Neuronal stem cell (in vitro differentiated cells): ENCODE results near the gene AMZ1.
"Not testable (repeated sequence)": the region's sequence is repeated elsewhere in the genome, so short reads cannot be mapped to it uniquely, and the experiment has no call there.

Source experiments
- DNase-seq: peaks from one replicate; pipeline ENCODE4 v3.0.0-alpha.2; 2013; ENCODE audit warnings: low spot score
- H2AFZ ChIP-seq: one replicate; pipeline ENCODE4 v1.6.1; 2013; ENCODE audit warnings: mild to moderate bottlenecking, low read length, inconsistent platforms
- H2AK5ac ChIP-seq: 2 replicates; pipeline ENCODE4 v1.6.1; 2013; ENCODE audit warnings: low read depth, mild to moderate bottlenecking, inconsistent platforms, low read length, moderate library complexity, mixed read lengths
- H2BK120ac ChIP-seq: 2 replicates; pipeline ENCODE4 v1.6.1; 2013; ENCODE audit warnings: low read depth, mild to moderate bottlenecking, inconsistent platforms, low read length, moderate library complexity, mixed read lengths
- H2BK12ac ChIP-seq: one replicate; pipeline ENCODE4 v1.6.1; 2013; ENCODE audit warnings: low read length, inconsistent platforms
- H2BK15ac ChIP-seq: 2 replicates; pipeline ENCODE4 v1.6.1; 2013; ENCODE audit warnings: mild to moderate bottlenecking, low read length, inconsistent platforms, mixed read lengths
- H2BK5ac ChIP-seq: one replicate; pipeline ENCODE4 v1.6.1; 2013; ENCODE audit warnings: inconsistent platforms, mild to moderate bottlenecking, low read length, moderate library complexity
- H3K14ac ChIP-seq: one replicate; pipeline ENCODE4 v1.6.1; 2013; ENCODE audit warnings: low read length, inconsistent platforms
- H3K18ac ChIP-seq: 2 replicates; pipeline ENCODE4 v1.6.1; 2013; ENCODE audit warnings: low read length, inconsistent platforms
- H3K23ac ChIP-seq: 2 replicates; pipeline ENCODE4 v1.6.1; 2013; ENCODE audit warnings: low read depth, mild to moderate bottlenecking, mixed read lengths, low read length, inconsistent platforms; ENCODE audit not compliant: poor library complexity
- H3K27ac ChIP-seq: replicated peaks from 3 replicates; pipeline ENCODE4 v1.5.1; 2013; ENCODE audit warnings: low read length, inconsistent platforms
- H3K27me3 ChIP-seq, 3 experiments: 2 replicates each; pipeline ENCODE4 v1.6.1; 2013; ENCODE audit warnings: low read length in 3 of 3, mild to moderate bottlenecking in 2 of 3, inconsistent platforms in 1 of 3, low read depth in 1 of 3, mixed read lengths in 1 of 3, moderate library complexity in 1 of 3; ENCODE audit not compliant: control insufficient read depth in 3 of 3, insufficient read depth in 3 of 3
- H3K36me3 ChIP-seq, 2 donors: replicated peaks in 1 of 2; 2 replicates each; pipeline ENCODE4 v1.6.1; 2013; ENCODE audit warnings: low read length in 2 of 2; ENCODE audit not compliant: control insufficient read depth in 2 of 2, insufficient read depth in 2 of 2
- H3K4ac ChIP-seq: 2 replicates; pipeline ENCODE4 v1.6.1; 2013; ENCODE audit warnings: inconsistent platforms, mild to moderate bottlenecking, low read length, moderate library complexity
- H3K4me1 ChIP-seq, 2 donors: 1 replicate in 1 of 2; 2 replicates in 1 of 2; pipeline ENCODE4 v1.6.1; 2013; ENCODE audit warnings: low read length in 2 of 2, low read depth in 1 of 2; ENCODE audit not compliant: control insufficient read depth in 2 of 2, insufficient read depth in 1 of 2
- H3K4me2 ChIP-seq: one replicate; pipeline ENCODE4 v1.6.1; 2013; ENCODE audit warnings: mild to moderate bottlenecking, low read length, inconsistent platforms; ENCODE audit not compliant: insufficient read depth, poor library complexity, severe bottlenecking
- H3K4me3 ChIP-seq, 2 donors: 2 replicates each; pipeline ENCODE4 v1.5.1; 2013; ENCODE audit warnings: low read length in 2 of 2, mild to moderate bottlenecking in 2 of 2, inconsistent platforms in 1 of 2, moderate library complexity in 1 of 2
- H3K79me1 ChIP-seq: one replicate; pipeline ENCODE4 v1.6.1; 2013; ENCODE audit warnings: low read depth, mild to moderate bottlenecking, inconsistent platforms, low read length, moderate library complexity
- H3K9ac ChIP-seq: one replicate; pipeline ENCODE4 v1.6.1; 2013; ENCODE audit warnings: mild to moderate bottlenecking, low read depth, low read length, inconsistent platforms; ENCODE audit not compliant: poor library complexity
- H3K9me3 ChIP-seq, 2 donors: replicated peaks in 1 of 2; 2 replicates each; pipeline versions ENCODE3 to v1.6.1; 2013; ENCODE audit warnings: low read length in 2 of 2, mild to moderate bottlenecking in 2 of 2, inconsistent platforms in 1 of 2, low read depth in 1 of 2, mixed read lengths in 1 of 2, moderate library complexity in 1 of 2; ENCODE audit not compliant: control insufficient read depth in 2 of 2, insufficient read depth in 1 of 2
- H4K8ac ChIP-seq: one replicate; pipeline ENCODE4 v1.6.1; 2013; ENCODE audit warnings: low read depth, mild to moderate bottlenecking, inconsistent platforms, low read length, moderate library complexity
- H4K91ac ChIP-seq: one replicate; pipeline ENCODE4 v1.6.1; 2013; ENCODE audit warnings: low read length, low read depth, mild to moderate bottlenecking, inconsistent platforms; ENCODE audit not compliant: poor library complexity
- WGBS, 2 donors: extraction: QIAGEN DNeasy Blood & Tissue Kit; methylation state at CpG; one replicate each; pipeline ENCODE4 v1.1.7; 2013; ENCODE audit warnings: missing lambda C conversion rate in 2 of 2, mixed read lengths in 1 of 2; ENCODE audit not compliant: insufficient read length in 2 of 2, insufficient replicate concordance in 1 of 2; ENCODE audit errors: extremely low coverage in 2 of 2; 5-methylcytosine and 5-hydroxymethylcytosine counted together

Gene AMZ1

DNA sequence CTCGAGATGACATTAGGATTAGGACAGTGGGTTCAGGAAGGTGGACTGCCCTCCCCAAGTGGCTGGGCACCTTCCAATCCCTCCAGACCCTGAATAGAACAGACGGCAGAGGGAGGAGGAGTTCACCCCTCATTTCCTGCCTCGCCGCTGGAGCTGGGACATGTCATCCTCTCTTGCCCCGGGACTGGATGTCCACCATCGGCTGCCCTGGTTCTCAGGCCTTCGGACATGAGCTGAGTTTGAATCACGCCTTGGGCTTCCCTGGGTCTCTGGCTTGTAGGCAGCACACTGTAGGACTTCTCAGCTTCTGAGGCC lies 6.1 kb downstream of the AMZ1 start:
- not testable (repeated sequence) for H2AFZ ChIP-seq, H2AK5ac ChIP-seq, H3K79me1 ChIP-seq, H2BK120ac ChIP-seq, H3K23ac ChIP-seq, DNase-seq, H3K4ac ChIP-seq, H3K4me1 ChIP-seq, H4K8ac ChIP-seq, H3K36me3 ChIP-seq, H3K18ac ChIP-seq, H3K9ac ChIP-seq, H2BK15ac ChIP-seq, H3K4me2 ChIP-seq, H4K91ac ChIP-seq, H3K9me3 ChIP-seq, H3K14ac ChIP-seq, H3K4me3 ChIP-seq, H2BK5ac ChIP-seq, H2BK12ac ChIP-seq, H3K27ac ChIP-seq
- peaks cover under 1 to 28% (median 11%) of the 10 kb centered on the region in 3 experiments for H3K27me3 ChIP-seq
- whole genome bisulfite sequencing, 2 donors = no CpG with 5 or more reads among the region's 8 CpGs

DNA sequence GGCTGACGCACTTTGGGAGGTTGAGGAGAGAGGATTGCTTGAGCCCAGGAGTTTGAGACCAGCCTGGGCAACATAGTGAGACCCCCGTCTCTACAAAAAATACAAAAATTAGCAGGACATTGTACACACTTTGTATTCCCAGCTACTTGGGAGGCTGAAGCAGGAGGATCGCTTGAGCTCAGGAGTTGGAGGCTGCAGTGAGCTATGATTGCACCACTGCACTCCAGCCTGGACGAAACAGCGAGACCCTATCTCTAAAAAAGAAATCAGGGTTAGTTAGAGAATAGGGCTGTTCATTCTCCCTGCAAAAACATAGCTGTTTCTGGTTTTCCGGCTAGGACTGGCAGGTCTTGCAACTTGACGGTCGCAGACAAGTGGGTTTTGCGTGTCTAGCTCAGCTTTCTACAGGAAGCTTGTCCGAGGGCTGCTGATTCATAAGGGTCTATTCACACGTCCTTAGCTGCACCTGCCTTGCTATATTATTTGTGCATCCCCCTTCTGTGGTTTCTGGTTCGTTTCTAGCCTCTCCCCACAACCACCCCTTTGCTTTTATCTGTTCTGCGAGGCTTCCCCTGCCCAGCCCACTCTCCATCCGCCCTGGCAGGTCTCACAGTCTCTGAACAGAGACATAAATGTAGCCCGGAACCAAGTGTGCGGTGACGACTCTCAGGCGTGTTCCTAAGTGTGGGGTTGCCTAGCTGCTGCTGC lies 10.7 kb downstream of the AMZ1 start:
- no peaks in the 10 kb centered on the region for H3K4me1 ChIP-seq
- H2AK5ac ChIP-seq = peak overlapping the region; percentile 53
- peak overlapping the region; percentile 44 for H3K18ac ChIP-seq
- no peak for DNase-seq
- H2BK12ac ChIP-seq = no peak overlapping the region
- peaks cover 2% of the 10 kb centered on the region for H3K79me1 ChIP-seq
- H3K4me2 ChIP-seq = no peak overlapping the region
- no peak overlapping the region for H2AFZ ChIP-seq
- no peak overlapping the region for H4K8ac ChIP-seq
- no peak overlapping the region for H3K23ac ChIP-seq
- no peak overlapping the region for H3K9ac ChIP-seq
- no peak overlapping the region for H2BK120ac ChIP-seq
- H3K27me3 ChIP-seq = peaks cover 0 to 15% (median 0%) of the 10 kb centered on the region in 3 experiments
- no peak overlapping the region for H3K27ac ChIP-seq
- H3K9me3 ChIP-seq = no peaks in the 10 kb centered on the region
- no peaks in the 10 kb centered on the region for H3K36me3 ChIP-seq
- no peak overlapping the region for H3K4me3 ChIP-seq
- H2BK15ac ChIP-seq = no peak overlapping the region
- H3K14ac ChIP-seq = no peak overlapping the region
- H2BK5ac ChIP-seq = no peak overlapping the region
- H4K91ac ChIP-seq = no peak overlapping the region
- no CpG with 5 or more reads among the region's 18 CpGs for WGBS, 2 donors
- H3K4ac ChIP-seq = no peak overlapping the region

DNA sequence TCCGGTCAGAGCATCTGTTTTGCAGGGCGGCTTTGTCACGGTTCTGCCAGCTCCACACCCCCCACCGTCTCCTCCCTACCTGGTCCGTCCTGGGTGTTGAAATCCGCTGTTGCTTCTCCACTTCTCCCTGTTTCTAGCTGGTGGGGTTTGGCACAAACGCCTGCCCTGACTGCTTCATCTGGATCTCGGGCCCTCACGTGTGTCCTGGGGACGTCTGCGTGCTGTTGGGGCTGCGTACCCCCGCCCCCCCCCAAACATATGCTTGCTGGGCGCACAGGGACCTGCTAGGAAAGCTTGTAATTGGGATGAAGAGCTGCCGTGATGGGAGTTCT lies 11.3 kb downstream of the AMZ1 start:
- H3K9me3 ChIP-seq = no peaks in the 10 kb centered on the region
- no peaks in the 10 kb centered on the region for H3K4me1 ChIP-seq
- H3K9ac ChIP-seq = no peak overlapping the region
- H3K14ac ChIP-seq = no peak overlapping the region
- no peak overlapping the region for H2BK120ac ChIP-seq
- H3K36me3 ChIP-seq = no peaks in the 10 kb centered on the region
- no peak overlapping the region for H4K8ac ChIP-seq
- H2AFZ ChIP-seq = no peak overlapping the region
- no peak overlapping the region for H2BK5ac ChIP-seq
- H3K27ac ChIP-seq = no peak overlapping the region
- H2BK15ac ChIP-seq = peak overlapping the region; percentile 17
- H3K27me3 ChIP-seq = peaks cover 0 to 15% (median 0%) of the 10 kb centered on the region in 3 experiments
- DNase-seq = no peak
- peak overlapping the region; percentile 44 for H3K18ac ChIP-seq
- no CpG with 5 or more reads among the region's 15 CpGs for WGBS, 2 donors
- H3K4ac ChIP-seq = peak overlapping the region; percentile 11
- H3K4me3 ChIP-seq = no peak overlapping the region
- no peak overlapping the region for H3K23ac ChIP-seq
- H4K91ac ChIP-seq = no peak overlapping the region
- no peak overlapping the region for H2BK12ac ChIP-seq
- H2AK5ac ChIP-seq = peak overlapping the region; percentile 53
- H3K4me2 ChIP-seq = no peak overlapping the region
- peaks cover 2% of the 10 kb centered on the region for H3K79me1 ChIP-seq

DNA sequence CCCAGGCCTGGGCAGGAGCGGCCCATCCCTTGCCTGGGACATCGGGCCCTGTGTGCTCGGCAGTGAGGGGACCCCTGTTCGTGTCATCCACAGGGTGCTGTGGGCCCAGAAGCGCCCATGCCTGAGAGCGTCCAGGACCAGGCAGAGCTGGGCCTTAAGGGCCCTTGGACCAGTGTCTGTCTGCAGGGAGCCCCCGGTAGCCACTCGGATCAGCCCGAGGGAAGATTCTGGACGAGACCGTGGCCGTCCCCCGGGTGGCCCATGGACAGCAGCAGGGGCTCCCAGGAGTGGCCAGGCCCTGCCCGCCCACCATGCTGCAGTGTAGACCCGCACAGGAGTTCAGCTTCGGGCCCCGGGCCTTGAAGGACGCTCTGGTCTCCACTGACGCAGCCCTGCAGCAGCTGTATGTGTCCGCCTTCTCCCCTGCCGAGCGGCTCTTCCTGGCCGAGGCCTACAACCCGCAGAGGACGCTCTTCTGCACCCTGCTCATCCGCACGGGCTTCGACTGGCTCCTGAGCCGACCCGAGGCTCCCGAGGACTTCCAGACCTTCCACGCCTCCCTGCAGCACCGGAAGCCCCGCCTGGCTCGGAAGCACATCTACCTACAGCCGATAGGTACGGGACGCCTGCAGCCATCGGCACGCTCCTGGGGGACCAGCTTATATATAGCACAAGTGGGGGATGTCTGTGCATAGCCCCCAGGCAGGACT lies 12.3 kb downstream of the AMZ1 start:
- Histone ChIP-seq H2AFZ (no peak overlapping the region), H4K91ac (no peak overlapping the region), H3K79me1 (peaks cover 2% of the 10 kb centered on the region), H3K4me1 (no peaks in the 10 kb centered on the region), H2BK15ac (no peak overlapping the region), H3K36me3 (no peaks in the 10 kb centered on the region), H3K14ac (peak overlapping the region; percentile 8), H3K27me3 (peaks cover 0 to 15% (median 0%) of the 10 kb centered on the region in 3 experiments), H2BK12ac (no peak overlapping the region), H4K8ac (no peak overlapping the region), H3K4ac (no peak overlapping the region), H3K23ac (peak overlapping the region; percentile 85), H3K9me3 (no peaks in the 10 kb centered on the region), H2AK5ac (peak overlapping the region; percentile 79), H2BK5ac (no peak overlapping the region), H3K4me3 (no peak overlapping the region), H3K18ac (peak overlapping the region; percentile 89), H3K4me2 (no peak overlapping the region), H3K9ac (no peak overlapping the region), H2BK120ac (no peak overlapping the region), H3K27ac (no peak overlapping the region)
- no CpG with 5 or more reads among the region's 40 CpGs for WGBS, 2 donors
- DNase-seq = no peak
